Stimulated activated CD4-positive, alpha-beta T cell treated with anti-CD3 and anti-CD28 coated beads, Interleukin-2, amount 100 ng/mL, for 48 hours (primary cell): Measurements from ENCODE around the gene ZNF775.

ENCODE experiments used
- DNase-seq, 2 donors: peaks; one replicate each; pipeline ENCODE4 v3.0.0-alpha.2; 2020

Gene ZNF775

DNA sequence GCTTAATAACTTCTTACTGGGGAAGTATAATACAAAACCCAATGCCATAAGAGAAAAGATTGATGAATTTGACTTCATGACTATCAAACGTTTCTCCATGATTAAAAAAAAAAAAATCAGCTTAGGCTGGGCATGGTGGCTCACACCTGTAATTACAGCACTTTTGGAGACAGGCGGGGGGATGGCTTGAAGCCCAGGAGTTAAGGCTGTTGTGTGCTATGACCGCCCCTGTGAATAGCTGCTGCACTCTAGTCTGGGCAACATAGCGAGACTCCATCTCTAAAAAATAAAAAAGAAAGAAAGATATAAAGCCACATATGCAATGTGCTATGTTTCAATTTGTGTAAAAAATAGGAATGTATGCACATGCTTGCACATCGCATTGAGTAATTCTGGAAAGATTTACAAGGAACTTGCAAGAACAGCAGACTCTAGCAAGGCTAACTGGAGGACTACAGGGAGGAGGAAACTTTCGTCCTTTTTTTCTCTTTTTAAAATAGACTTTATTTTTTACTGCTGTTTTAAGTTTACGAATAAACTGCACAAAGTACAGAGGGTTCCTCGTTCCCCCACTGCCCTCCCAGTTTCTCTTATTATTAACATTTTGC, 27.4 kb upstream of the ZNF775 start:
- no peak for DNase-seq

DNA sequence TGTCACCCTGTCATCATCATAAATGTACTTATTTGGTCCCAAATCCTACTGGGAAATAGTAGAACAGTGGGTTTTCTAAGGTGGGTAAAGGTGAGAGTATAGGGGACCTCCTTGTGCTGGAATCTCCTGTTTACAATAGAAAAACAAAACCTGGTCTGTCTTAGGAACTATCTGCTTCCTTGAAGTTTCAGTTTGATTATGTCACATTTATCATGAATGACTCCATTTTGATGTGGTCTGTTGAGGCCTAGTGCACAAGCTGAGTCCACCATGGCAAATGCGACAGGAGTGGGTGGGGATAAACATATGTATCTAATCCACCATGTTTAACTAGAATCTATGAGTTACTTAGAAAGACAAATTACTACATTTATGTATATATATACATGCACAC, 23.5 kb upstream of the ZNF775 start:
- DNase-seq: no peak

DNA sequence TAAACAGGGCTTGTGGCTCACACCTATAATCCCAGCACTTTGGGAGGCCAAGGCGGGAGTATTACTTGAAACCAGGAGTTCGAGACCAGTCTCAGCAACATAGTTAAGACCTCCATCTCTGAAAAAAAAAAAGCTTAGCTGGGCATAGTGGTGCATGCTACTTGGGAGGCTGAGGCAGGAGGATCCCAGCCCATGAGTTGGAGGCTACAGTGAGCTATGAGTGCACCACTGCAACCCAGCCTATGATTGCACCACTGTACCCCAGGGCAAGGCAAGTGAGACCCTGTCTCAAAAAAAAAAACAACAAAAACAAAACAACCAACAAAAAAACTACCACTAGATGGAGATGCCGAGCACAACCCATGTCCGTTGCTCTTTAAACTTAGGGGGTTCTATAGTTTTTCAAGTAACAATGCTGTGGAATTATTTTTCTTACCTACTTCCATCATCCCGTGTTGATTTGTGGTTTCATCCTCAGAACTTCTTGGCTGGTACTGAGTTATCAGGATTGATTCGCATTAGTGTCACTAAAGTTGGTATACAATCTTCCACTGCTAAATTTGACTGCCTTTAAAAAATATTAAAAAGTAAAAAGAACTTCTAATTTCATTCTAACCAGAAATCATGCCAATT, 22.7 kb upstream of the ZNF775 start:
- no peak for DNase-seq

DNA sequence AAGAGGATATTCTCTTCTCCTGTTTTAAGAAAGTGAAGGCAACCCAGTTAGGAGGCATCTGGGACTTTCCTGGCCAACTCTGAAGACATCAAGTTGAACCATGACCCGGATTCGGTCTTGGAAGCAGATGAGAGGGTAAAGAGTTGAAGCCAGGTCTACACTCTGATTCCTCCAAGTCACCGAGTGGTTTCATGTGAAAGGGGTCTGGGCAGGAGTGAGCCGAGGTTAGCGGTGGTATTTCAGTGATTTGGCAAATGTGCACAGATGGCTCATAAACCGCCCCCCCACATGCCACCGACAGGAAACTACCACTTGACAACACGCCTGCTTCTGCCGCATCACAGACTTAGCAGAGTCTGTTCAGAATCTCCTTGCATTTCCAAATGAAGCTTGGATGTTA, 21.9 kb upstream of the ZNF775 start:
- DNase-seq: peak; percentile 30 to 45

DNA sequence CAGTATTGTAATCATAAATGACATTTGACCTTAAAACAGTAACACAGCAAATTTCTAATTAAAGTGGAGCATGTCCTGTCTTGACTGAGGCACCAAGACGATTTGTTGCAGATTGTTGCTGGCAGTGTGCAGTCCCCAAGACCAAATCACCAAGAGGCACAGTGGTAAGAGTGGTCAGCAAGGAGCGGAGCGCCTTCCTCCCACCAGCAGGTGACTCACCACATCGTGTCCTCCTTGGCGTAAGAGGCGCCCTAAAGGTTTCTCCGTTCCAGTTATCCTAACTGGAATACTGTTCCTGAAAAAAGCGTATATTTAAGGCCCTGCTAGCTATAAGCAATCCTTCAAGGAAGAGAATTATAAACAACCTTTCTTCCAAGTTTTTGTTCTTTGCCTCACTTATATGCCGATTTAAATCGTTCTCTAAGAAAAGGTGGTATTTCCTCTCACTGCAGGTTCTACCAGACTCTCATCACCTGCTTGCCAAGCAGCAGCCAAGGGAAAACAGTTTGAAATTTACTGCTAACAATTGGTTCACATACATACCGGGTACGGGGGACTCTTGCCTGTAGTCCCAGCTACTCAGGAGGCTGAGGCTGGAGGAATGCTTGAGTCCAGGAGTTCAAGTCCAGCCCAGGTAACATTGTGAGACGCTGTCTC, 21.2 kb upstream of the ZNF775 start:
- DNase-seq: no peak

DNA sequence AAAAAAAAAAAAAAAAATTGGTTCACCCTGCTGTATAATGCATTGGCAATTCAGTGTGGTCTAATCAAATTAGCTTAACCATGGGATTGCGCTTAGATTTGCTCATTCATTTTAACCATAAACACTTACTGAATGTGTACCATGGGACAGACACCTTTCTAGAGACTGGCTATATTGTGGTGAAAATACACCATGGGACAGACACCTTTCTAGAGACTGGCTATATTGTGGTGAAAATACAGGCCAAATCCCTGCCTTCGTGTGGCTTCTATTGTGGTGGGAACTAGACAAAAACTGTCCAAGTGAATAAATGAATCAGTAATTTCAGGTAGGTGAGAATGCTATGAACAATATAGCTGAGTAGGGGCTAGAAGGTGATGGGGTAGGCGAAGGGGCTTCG, 20.7 kb upstream of the ZNF775 start:
- no peak for DNase-seq

DNA sequence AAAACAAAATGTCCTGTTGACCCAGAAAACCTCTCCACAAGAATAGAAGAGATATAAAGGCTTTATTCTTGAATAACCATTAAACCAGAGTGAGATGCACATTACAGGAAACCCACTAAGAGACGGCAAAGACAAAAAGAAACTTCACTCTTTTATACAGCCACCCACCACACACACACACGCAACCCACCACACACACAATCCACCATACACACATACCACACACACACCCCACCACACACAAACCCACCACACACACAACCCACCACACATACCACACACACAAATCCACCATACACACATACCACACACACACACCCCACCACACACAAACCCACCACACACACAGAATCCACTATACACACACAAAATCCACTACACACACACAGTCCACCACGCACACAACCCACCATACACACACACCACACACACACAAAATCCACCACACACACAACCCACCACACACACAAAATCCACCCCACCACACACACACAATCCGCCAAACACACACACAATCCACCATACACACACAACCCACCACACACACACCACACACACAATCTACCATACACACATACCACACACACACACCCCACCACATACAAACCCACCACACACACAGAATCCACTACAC, 20.0 kb upstream of the ZNF775 start:
- DNase-seq: no peak

DNA sequence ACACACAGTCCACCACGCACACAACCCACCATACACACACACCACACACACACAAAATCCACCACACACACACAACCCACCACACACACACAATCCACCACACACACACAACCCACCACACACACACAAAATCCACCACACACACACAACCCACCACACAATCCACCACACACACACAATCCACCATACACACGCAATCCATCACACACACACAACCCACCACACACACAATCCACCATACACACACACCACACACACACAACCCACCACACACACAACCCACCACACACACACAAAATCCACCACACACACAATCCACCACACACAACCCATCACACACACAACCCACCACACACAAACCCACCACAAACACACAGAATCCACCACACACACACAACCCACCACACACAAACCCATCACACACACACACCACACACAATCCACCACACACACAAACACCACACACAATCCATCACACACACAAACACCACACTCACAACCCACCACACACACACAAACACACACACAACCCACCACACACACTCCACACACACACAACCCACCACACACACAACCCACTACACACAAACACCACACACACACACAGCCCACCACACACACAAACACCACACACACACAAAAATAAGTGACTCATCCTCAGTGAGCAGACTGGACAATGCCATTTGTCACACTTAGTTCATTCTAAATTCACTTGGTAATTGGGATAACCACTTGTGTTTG, 19.3 kb upstream of the ZNF775 start:
- no peak for DNase-seq

DNA sequence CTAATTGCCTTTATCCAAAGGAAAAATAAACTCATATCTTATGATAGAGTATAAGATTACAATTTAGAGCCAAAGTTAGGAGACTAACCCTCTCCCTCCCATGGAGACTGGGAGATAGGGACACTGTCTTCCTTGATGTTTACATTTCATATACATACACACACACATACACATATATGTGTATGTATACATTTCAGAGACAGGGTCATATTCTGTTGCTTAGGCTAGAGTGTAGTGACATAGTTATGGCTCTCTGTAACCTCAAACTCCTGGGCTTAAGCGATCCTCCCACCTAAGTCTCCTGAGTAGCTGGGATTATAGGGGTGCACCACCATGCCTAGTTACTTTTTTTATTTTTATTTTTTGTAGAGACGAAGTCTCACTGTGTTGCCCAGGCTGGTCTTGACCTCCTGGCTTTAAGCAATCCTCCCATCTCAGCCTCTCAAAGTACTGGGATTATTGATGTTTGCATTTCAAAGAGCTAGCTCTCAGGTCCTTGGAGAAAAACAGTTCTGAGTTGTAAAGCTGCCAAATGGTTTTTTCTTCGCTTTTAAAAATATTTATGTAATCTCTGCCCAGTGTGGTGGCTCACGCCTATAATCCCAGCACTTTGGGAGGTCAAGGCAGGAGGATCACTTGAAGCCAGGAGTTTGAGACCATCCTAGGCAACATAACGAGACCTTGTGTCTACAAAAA, 18.6 kb upstream of the ZNF775 start:
- no peak for DNase-seq

DNA sequence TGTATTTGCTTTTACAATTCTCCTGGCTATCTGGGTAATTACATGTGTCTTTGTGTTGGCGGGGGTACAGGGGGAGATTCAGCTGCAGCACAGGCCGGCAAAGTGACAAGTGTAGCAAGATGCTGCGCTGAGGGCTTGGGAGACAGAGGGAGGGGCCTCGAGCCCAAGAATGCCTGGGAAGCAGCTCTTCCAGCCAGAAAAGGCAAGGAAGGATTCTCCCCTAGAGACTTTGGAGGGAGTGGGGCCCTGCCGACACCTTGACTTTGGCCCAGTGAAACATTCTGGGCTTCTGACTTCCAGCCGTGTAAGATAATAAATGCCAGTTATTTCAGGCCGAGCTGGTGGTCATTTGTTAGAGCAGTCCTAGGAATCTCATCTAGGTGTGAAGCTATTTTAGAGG, 17.7 kb upstream of the ZNF775 start:
- DNase-seq: no peak

DNA sequence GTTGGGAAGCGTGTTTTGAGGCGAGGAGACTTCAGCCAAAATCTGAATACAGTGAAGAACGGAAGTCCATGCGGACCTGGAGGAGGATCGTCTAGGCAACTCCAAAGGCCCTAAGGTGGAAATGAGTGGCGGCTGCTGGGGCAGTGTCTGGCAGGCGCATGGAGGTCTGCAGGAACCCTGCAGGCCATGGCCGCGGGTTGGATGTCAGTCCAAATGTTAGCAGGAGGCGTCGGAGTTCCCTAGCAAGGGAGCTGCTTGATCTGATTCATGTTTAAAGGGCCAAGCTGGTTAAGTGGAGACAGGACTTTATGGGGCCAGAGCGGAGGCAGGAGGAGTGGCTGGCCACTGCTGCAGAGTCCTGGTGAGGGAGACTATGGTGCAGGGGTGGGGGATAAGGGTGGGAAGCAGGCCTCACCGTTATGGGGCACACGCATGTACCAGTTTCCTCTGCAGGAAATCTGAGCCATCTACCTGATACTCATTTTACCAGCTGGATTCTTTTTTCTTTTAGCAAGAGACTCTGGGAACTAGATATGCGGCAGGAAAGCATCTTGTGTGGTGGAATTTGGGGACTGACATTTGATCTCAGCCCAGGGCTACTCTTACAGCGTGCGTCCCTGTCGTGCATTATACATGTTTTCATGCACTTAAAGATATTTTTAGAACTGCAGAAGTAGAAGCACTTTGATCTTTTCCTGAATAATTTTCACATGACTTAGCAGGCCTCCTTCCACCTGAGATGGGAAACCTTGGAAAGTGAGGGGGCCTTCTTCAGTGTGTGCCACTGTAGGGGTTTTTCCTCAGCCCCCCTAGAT, 17.1 kb upstream of the ZNF775 start:
- DNase-seq: no peak

DNA sequence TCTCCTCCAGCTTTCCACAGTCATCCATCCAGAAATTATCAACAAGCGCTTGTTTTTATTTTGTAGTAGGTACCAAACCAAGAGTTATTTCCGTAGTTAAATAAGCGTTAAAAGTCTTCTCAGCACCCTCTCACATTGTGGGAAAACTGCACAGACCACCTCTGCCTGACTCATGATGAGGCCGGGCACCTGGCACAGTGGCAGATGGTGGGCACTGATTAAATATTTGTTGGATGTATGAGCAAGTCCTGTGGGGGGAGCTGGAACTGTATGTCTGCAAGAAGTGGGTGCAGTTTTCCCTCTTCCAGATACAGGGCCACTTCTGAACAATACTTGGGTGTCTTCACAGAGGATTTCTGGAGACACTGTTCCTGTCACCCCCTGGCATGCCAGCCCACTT, 15.8 kb upstream of the ZNF775 start:
- DNase-seq: no peak

DNA sequence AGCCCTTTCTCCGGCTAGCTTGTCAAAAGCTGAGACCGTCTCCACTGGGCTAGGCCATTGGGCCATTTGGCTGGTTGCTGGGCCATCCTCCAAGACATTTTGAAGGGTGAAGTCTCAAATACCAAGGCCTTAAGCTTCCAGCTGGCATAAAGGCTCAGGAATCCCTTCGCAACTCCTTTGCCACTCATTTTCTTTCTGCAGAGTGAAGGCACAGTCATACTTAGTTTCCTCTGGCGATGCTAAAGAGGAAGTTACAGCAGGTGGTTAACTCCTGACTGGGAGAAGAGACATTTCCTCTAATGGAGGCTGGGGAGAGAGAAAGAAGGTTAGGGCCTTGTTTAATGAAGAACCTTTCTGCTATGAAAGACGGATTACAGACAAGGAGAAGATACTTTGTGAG, 15.3 kb upstream of the ZNF775 start:
- DNase-seq: no peak

DNA sequence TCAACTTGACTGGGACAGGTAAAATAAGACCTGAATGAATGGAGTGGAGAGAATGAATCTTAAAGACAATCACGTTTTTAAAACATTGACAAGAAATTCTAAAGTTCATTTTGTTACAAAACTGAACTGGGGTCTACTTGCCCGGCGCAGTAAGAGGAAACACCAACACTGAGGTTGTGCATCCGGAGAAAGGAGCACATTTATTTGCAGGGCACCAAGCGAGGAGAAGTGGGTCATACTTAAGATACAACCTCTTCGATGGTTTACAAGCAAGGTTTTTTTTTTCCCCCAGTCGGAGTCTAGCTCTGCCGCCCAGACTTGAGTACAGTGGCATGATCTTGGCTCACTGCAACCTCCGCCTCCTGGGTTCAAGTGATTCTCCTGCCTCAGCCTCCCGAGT, 13.9 kb upstream of the ZNF775 start:
- no peak for DNase-seq

DNA sequence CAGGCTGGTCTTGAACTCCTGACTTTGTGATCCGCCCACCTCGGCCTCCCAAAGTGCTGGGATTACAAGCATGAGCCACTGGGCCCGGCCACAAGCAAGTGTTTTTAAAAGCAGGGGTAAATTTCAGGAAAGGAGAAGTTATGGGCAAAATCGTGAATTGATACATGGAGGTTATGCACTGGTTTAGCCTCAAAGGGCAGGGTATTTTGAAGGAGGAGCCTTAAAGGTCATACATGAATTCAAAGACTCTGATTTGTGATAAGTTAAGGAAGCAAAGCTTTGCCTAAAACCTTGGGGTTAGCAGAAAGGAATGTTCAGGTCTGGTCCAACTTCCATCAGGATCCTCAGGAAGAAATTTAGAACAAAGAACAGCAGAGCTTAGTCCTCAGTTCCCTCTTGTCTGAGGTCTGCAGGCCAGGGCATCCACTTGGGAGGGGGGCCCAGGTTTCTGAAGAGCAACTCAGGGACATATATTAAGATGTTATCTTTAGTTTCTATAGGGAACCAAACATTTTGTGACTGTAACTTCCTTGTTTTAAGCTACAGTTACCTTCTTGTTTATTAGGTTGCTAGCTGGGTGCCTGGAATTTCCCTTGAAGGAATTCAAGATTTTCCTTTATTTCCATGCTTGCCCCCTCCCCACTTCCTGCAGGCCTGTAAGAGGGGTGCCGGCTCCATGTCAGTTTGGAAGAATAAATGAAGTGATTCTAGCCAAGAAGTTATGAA, 13.3 kb upstream of the ZNF775 start:
- no peak for DNase-seq

DNA sequence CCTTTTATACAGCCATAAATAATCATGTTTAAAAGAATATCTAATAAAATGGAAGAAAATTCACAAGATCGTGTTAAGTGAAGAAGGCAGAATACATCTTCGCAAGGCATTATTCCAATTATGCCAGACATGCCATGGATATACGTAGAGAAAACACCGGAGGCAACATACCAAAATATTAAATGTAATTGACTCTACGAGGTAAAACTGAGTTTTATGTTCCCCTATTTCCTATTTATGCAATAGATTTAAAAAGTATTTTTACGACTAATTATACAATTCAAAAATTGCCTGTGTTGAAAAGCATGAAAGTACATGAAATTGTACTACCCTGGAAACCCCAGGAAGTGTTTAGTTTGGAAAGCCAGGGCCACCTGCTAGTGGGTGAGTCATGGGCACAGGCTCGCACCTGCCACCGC, 11.4 kb upstream of the ZNF775 start:
- no peak for DNase-seq

DNA sequence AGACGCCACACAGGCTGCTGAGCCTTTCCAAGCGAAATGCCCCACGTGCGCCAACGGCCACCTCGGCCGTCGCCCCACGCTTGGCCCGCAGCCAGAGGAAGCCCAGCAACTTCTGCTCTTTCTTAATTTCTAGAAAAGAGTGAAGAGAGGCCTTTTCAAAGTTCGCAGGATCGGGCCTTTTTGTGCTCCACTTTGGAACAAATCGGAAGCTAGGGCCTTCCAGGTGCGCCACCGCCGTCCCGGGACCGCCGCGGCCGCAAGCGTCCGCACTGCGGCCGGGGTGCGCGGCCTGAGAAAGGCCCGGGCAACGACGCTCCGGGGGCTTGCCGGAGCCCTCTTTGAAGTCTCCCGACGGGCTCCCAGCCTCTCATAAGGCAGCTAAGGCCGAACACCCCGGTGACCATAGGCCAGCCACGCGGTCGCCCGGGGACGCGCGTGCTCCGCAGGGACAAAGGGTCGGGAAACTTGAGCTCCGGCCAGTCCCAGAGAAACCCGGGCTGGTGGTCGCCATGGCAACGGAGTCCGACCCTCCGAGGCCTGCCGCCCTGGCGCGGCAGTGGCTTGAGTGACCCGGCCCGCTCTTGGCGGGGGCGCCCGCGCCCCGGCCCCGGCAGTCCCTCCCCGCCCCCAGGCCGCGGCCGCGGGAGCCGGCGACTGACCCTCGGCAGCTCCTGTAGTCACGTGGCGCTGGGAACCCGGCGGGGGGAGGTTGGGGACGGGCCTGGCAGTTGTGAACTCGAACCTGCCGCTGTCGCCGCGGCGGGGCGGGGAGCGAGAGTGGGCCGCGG, 10.8 kb upstream of the ZNF775 start, which contains the start of gene REPIN1:
TSS of gene REPIN1 (plus strand) at position 727 of the 788 bp plus-strand sequence. CDS start 890 bp downstream, outside the sequence.
- peak; percentile 72 to 74 for DNase-seq

DNA sequence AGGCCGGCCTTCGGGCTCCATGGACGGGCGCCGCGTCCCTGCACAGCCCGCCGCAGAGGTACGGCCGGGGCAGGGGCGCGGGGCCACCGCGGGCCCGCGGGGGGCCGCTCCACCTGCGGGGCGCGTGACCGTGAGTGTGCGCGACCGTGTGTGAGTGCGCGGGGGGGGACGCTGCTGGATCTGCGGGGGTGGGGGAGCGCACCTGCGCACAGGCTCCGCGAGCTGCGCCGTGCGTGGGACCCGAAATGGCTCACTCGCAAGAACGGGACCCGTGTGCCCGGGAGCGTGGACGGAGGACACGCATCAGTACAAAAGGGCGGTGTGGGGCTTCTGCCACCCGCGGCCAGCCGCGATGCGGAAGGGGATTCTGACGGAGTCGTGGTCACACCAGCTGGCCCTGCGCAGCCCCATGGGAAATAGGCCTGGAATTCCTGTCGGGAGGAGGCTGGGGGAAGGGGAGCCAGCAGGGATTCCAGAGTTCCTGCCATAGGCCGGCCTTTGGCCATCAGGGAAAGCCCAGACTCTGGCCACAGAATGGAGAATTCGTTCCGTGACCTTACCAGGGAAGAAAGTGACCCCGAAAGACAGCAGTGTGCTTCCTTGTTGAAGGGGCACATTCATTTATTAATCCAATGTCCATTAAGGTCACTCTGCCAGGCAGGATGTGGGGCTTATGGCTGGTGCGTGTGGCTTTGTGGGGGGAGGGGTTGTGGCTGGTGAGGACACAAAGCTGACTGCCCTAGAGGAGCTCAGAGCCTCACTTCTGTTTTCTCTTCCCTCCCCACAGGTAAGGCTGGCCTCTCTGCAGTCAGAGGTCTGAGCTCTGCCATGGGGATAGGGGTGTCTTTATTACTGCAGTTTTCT, 10.0 kb upstream of the ZNF775 start:
- DNase-seq: peak; percentile 24 to 25
